SKM-1 treated with dmso at 0.1 percent for 144 hours (cell line): ENCODE measurements around the gene PRR19.

Experiments used
- DNase-seq: peaks from one replicate; lab custom pipeline; 2025; ENCODE audit not compliant: unreplicated experiment; lab: John Stamatoyannopoulos, UW

Gene PRR19

GRCh38 chr19:42343344-42344110 is 41.6 kb downstream of the PRR19 start:
- DNase-seq = no peak

GRCh38 chr19:42344336-42344893 is 42.5 kb downstream of the PRR19 start:
- DNase-seq = no peak

GRCh38 chr19:42345191-42345812 is 43.4 kb downstream of the PRR19 start:
- DNase-seq = no peak

- no peak for DNase-seq
These were observed 46.3 kb downstream of the PRR19 start for GRCh38 chr19:42348211-42348610.

- DNase-seq = no peak
These were observed 47.6 kb downstream of the PRR19 start for GRCh38 chr19:42349378-42350107.

- no peak for DNase-seq
These were observed 48.5 kb downstream of the PRR19 start for GRCh38 chr19:42350417-42350816.

GRCh38 chr19:42351079-42351735 is 49.3 kb downstream of the PRR19 start:
- DNase-seq = no peak

- no peak for DNase-seq
These were observed 50.6 kb downstream of the PRR19 start for GRCh38 chr19:42352301-42353259.

- DNase-seq = no peak
These were observed 51.5 kb downstream of the PRR19 start for GRCh38 chr19:42353341-42354015.

- no peak for DNase-seq
These were observed 54.0 kb downstream of the PRR19 start for GRCh38 chr19:42355896-42356295.

- no peak for DNase-seq
These were observed 54.8 kb downstream of the PRR19 start for GRCh38 chr19:42356686-42357085.

GRCh38 chr19:42357290-42357689 is 55.4 kb downstream of the PRR19 start:
- DNase-seq = no peak
